Erythroblast (primary cell): ENCODE results near the gene REL.

Experiments
- GATA1 ChIP-seq: IDR thresholded peaks from 2 replicates; pipeline ENCODE4 v1.6.1; 2011; ENCODE audit warnings: low read depth, mild to moderate bottlenecking, control low read depth, low read length, moderate library complexity
- POLR2A ChIP-seq: IDR thresholded peaks from 2 replicates; pipeline ENCODE4 v1.6.1; 2011; ENCODE audit warnings: mild to moderate bottlenecking, low read length

GRCh38 chr2:60947056-60947455 lies 65.7 kb downstream of the REL start:
- TF ChIP-seq POLR2A = no peak
- no peak for TF ChIP-seq GATA1
